GM23248 (cell line): Measurements from ENCODE around the gene WDR59.

Experiments used
- EZH2 ChIP-seq: fragments of 200-600 bp; sonication (generic); IDR thresholded peaks from 2 replicates; pipeline ENCODE4 v1.6.1; 2018; ENCODE audit warnings: antibody characterized with exemption, mild to moderate bottlenecking; ENCODE audit not compliant: insufficient read depth, poor library complexity, severe bottlenecking
- EZH2phosphoT487 ChIP-seq: fragments of 200-600 bp; sonication (generic); IDR thresholded peaks from 2 replicates; pipeline ENCODE4 v1.6.1; 2018; ENCODE audit warnings: antibody characterized with exemption, moderate library complexity, mild to moderate bottlenecking, low read depth; ENCODE audit not compliant: insufficient read depth

GRCh38 chr16:74874912-74875546 is 109.9 kb downstream of the WDR59 start:
- no peak for TF ChIP-seq EZH2
- TF ChIP-seq EZH2phosphoT487: no peak
